Stimulated activated CD8-positive, alpha-beta memory T cell treated with anti-CD3 and anti-CD28 coated beads, Interleukin-7, amount 100 ng/mL, for 1 hour (primary cell): ENCODE measurements around the gene TMEM219.
"Not testable (repeated sequence)": the region's sequence is repeated elsewhere in the genome, so short reads cannot be mapped to it uniquely, and the experiment has no call there.

Experiments used
- DNase-seq, 2 donors: peaks; one replicate each; pipeline ENCODE4 v3.0.0-alpha.2; 2020; ENCODE audit warnings: low read depth in 2 of 2

Gene TMEM219

GRCh38 chr16:30011714-30012504, 50.0 kb downstream of the TMEM219 start:
- DNase-seq: no peak

GRCh38 chr16:30012598-30012997, 50.7 kb downstream of the TMEM219 start:
- not testable (repeated sequence) for DNase-seq

GRCh38 chr16:30015450-30015849, 53.6 kb downstream of the TMEM219 start:
- DNase-seq: not testable (repeated sequence)

GRCh38 chr16:30016555-30017276, 54.8 kb downstream of the TMEM219 start:
- no peak for DNase-seq

- no peak for DNase-seq
Measured at GRCh38 chr16:30017277-30017656, 55.4 kb downstream of the TMEM219 start.

GRCh38 chr16:30017937-30018336, 56.1 kb downstream of the TMEM219 start:
- DNase-seq: not testable (repeated sequence)

GRCh38 chr16:30018731-30019158, 56.9 kb downstream of the TMEM219 start:
- no peak for DNase-seq
